Spleen (tissue), 7 donors: ENCODE measurements around the gene KCTD5.

Experiments used
- CTCF ChIP-seq, 11 experiments: fragments of 200-600 bp in 7 of 11; fragments of 450-650 bp in 4 of 11; sonication (generic) in 4 of 11; IDR thresholded peaks in 8 of 11; conservative IDR thresholded peaks in 3 of 11; 1 replicate in 7 of 11; 2 replicates in 4 of 11; pipeline versions ENCODE4 v1.4.0 to v1.8.0; 2016 to 2021; ENCODE audit warnings: antibody characterized with exemption in 11 of 11, inconsistent platforms in 4 of 11, mild to moderate bottlenecking in 1 of 11
- POLR2A ChIP-seq, 3 donors: fragments of 450-650 bp; IDR thresholded peaks; one replicate each; pipeline ENCODE4 v1.5.1; 2017; ENCODE audit warnings: antibody characterized with exemption in 3 of 3, mild to moderate bottlenecking in 1 of 3
- POLR2AphosphoS5 ChIP-seq, 3 donors: sonication (generic); formaldehyde crosslinking; IDR thresholded peaks; one replicate each; pipeline ENCODE4 v1.5.1; 2017; ENCODE audit warnings: antibody characterized with exemption in 3 of 3
- donor health status: DM: no; HTN: no; CAD: no; lungs with moderate emphysema.
- donor health status: DM: no; HTN: no; CAD: no.
- donor health status: DM: no; HTN: no; CAD: no.

GRCh38 chr16:2697401-2697948 lies 15.2 kb downstream of the KCTD5 start:
- no peak for TF ChIP-seq POLR2A (IDR thresholded peaks at IDR 0.05)
- TF ChIP-seq CTCF (IDR thresholded peaks at IDR 0.05 in 8 of 11, conservative IDR thresholded peaks at IDR 0.05 in 3 of 11): no peak
- TF ChIP-seq POLR2AphosphoS5 (IDR thresholded peaks at IDR 0.05): no peak
